ENCODE results near the gene IFT52.

The IFT52 gene

GRCh38 chr20:43662943-43663655 lies 72.4 kb downstream of the IFT52 start:
- no peak overlapping the region for H3K4me3 ChIP-seq
- H3K36me3 ChIP-seq (ENCODE audit: insufficient read depth, low read length), result no peaks in the 10 kb centered on the region
- DNase-seq (ENCODE audit: low read depth, low spot score), result no peak
- no peak overlapping the region for H3K27ac ChIP-seq
- H3K9me3 ChIP-seq (ENCODE audit: low read depth, low read length), result no peaks in the 10 kb centered on the region
- TF ChIP-seq POLR2AphosphoS5 (IDR thresholded peaks at IDR 0.05; ENCODE audit: borderline replicate concordance, low read depth, low read length) (no peak), EZH2 (IDR thresholded peaks at IDR 0.05) (no peak), FOXP2 (optimal IDR thresholded peaks at IDR 0.05; ENCODE audit: control extremely low read depth, extremely low read length, insufficient read depth) (no peak)
- H3K9ac ChIP-seq (ENCODE audit: insufficient read length), result no peak overlapping the region

GRCh38 chr20:43665466-43666176 lies 74.9 kb downstream of the IFT52 start:
- H3K27ac ChIP-seq, result no peak overlapping the region
- H3K9me3 ChIP-seq (ENCODE audit: low read depth, low read length), result no peaks in the 10 kb centered on the region
- peaks cover 6% of the 10 kb centered on the region; the same call in 1 of the 2 replicates for H3K36me3 ChIP-seq (ENCODE audit: insufficient read depth, low read length)
- no peak for TF ChIP-seq FOXP2 (optimal IDR thresholded peaks at IDR 0.05; ENCODE audit: control extremely low read depth, extremely low read length, insufficient read depth)
- TF ChIP-seq POLR2AphosphoS5 (IDR thresholded peaks at IDR 0.05; ENCODE audit: borderline replicate concordance, low read depth, low read length), result no peak
- TF ChIP-seq EZH2 (IDR thresholded peaks at IDR 0.05), result no peak
- no peak for DNase-seq (ENCODE audit: low read depth, low spot score)
- H3K9ac ChIP-seq (ENCODE audit: insufficient read length), result no peak overlapping the region
- no peak overlapping the region for H3K4me3 ChIP-seq

DNA sequence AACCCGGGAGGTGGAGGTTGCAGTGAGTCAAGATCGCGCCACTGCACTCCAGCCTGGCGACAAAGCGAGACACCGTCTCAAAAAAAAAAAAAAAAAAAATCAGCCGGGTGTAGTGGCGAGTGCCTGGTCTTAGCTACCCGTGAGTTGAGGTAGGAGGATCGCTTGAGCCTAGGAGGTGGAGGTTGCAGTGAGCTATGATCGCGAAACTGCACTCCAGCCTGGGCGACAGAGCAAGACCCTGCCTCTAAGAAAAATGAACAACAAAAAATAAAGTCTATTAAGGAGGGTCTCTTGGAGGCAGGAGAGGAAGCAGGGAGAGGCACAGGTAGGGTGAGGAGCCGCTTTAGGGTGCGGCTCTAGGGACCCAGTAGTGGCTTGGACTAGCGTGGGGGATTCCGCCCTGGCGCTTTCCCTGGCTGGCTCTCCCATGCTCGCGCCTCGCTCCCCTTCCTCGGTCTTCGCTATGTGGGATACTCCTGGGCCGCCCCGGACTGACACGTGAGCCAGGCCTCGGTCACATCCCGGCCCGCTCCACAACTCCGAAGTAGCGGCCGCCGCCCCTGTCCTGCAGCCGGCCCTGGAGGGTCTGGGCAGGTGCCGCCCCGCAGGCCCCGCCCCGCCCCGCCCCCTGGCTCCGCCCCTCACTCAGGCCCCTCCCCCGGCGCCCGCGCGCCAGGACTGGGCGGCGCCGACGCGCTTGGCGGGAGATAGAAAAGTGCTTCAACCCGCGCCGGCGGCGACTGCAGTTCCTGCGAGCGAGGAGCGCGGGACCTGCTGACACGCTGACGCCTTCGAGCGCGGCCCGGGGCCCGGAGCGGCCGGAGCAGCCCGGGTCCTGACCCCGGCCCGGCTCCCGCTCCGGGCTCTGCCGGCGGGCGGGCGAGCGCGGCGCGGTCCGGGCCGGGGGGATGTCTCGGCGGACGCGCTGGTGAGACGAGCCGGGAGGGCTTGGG lies 75.9 kb downstream of the IFT52 start, which contains the start of gene MYBL2:
MYBL2 (plus strand) TSS at position 739 of the 953 bp plus-strand sequence; CDS start at position 909, 170 bp downstream.
- H3K27ac ChIP-seq, result 0 out of 2 replicates have a peak within 1 kb of the TSS, but pooled peaks have one; percentile 60
- TF ChIP-seq POLR2AphosphoS5 (IDR thresholded peaks at IDR 0.05; ENCODE audit: borderline replicate concordance, low read depth, low read length) (peak; percentile 70), FOXP2 (optimal IDR thresholded peaks at IDR 0.05; ENCODE audit: control extremely low read depth, extremely low read length, insufficient read depth) (peak; percentile 60), EZH2 (IDR thresholded peaks at IDR 0.05) (no peak)

DNA sequence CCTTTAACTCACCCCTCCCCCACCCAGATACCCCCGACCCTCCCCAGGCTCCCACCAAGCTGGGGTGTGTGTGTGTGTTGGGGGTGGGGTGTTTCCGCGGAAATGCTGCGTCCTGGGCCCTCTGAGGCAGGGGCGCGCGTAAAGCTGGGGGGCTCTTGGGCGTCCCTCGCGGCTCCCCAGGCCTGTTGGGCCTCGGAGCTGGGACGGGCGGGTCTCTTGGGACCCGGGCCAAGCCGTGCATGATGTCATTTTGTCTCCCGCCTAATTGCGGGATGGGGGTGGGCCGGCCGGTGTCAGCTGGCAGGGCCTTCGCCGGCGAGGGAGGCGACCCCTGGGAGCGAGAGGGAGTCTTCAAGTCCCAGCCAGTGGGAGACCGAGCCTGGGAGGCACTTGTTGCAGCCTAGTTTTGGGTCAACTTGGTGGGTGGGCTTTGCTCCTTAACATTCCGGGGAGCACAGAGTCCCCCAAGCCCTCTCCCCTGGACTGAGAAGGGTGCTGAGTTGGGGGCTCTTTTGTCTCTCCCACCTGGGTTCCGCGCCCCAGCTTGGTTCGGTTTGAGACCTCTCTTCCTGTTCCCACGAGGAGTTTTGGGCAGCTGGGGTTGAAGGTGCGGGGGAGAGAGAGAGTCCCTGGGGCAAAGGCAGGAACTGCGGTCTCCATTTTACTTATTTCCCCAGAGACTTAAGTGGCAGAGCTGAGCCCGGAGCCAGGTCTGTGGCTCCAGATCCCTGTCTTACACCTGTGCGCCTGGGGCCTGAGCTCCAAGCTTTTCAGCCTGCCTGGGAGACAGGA lies 76.8 kb downstream of the IFT52 start:
- DNase-seq (ENCODE audit: low read depth, low spot score), result no peak
- TF ChIP-seq EZH2 (IDR thresholded peaks at IDR 0.05) (no peak), POLR2AphosphoS5 (IDR thresholded peaks at IDR 0.05; ENCODE audit: borderline replicate concordance, low read depth, low read length) (no peak), FOXP2 (optimal IDR thresholded peaks at IDR 0.05; ENCODE audit: control extremely low read depth, extremely low read length, insufficient read depth) (no peak)
- H3K9me3 ChIP-seq (ENCODE audit: low read depth, low read length), result no peaks in the 10 kb centered on the region
- 0 out of 2 replicates have a peak overlapping the region, but pooled peaks have one; percentile 60 for H3K27ac ChIP-seq
- peaks cover 16% of the 10 kb centered on the region for H3K36me3 ChIP-seq (ENCODE audit: insufficient read depth, low read length)
- peak overlapping the region; percentile 92 for H3K4me3 ChIP-seq
- H3K9ac ChIP-seq (ENCODE audit: insufficient read length), result peak overlapping the region; percentile 82

More for the DNA sequence above, 75.9 kb downstream of the IFT52 start, which contains the start of gene MYBL2:
- H3K9me3 ChIP-seq (ENCODE audit: low read depth, low read length), result no peaks in the 10 kb centered on the region
- peaks cover 7% of the 10 kb centered on the region; the same call in 1 of the 2 replicates for H3K36me3 ChIP-seq (ENCODE audit: insufficient read depth, low read length)
- DNase-seq (ENCODE audit: low read depth, low spot score), result no peak
- peak within 1 kb of the TSS; percentile 92 for H3K4me3 ChIP-seq
- H3K9ac ChIP-seq (ENCODE audit: insufficient read length), result peak within 1 kb of the TSS; percentile 82

DNA sequence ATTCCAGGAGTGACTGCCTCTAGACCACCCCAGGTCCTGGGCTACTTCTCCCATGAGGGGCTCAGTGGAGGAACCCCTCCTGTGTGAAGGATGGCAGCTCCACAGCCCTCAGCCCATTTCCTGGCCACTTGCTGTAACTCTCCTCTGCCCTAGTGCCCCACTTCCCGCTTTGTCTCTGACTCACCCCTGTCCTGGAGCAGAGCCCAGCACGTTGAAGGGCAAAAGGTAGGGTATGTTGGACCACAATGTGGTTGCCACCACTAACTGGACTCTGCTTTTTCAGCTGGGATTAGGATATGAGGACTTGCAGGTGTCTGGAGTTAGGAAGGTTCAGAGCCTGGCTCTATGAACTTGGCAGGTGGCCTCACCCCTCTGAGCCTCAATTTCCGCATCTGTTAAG lies 78.6 kb downstream of the IFT52 start:
- Histone ChIP-seq H3K27ac (no peak overlapping the region), H3K9ac (ENCODE audit: insufficient read length) (no peak overlapping the region), H3K9me3 (ENCODE audit: low read depth, low read length) (no peaks in the 10 kb centered on the region), H3K36me3 (ENCODE audit: insufficient read depth, low read length) (peaks cover 29% of the 10 kb centered on the region), H3K4me3 (no peak overlapping the region)
- no peak for DNase-seq (ENCODE audit: low read depth, low spot score)
- no peak for TF ChIP-seq FOXP2 (optimal IDR thresholded peaks at IDR 0.05; ENCODE audit: control extremely low read depth, extremely low read length, insufficient read depth)

DNA sequence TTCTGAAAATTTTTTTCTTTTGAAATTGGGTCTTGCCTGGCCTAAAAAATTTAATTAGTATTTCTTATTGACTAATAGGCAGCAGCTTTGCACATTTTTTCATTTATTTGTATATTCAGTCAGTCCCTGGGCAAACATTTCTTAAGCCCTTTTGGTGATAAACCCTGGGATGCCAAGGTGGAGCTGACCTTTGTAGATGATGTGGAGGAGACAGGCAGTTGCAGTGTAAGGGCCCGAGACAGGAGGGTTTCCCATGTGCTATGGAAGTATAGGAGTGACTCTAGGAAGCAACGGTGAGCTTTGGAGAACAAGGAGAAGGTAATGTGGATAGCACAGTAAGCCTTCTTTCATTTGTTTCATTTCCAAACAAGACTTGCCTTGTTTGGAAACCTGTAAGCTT lies 79.7 kb downstream of the IFT52 start:
- Histone ChIP-seq H3K27ac (0 out of 2 replicates have a peak overlapping the region, but pooled peaks have one; percentile 25), H3K4me3 (no peak overlapping the region), H3K9ac (ENCODE audit: insufficient read length) (no peak overlapping the region), H3K9me3 (ENCODE audit: low read depth, low read length) (no peaks in the 10 kb centered on the region), H3K36me3 (ENCODE audit: insufficient read depth, low read length) (peaks cover 32% of the 10 kb centered on the region)
- TF ChIP-seq EZH2 (IDR thresholded peaks at IDR 0.05) (no peak), FOXP2 (optimal IDR thresholded peaks at IDR 0.05; ENCODE audit: control extremely low read depth, extremely low read length, insufficient read depth) (no peak), POLR2AphosphoS5 (IDR thresholded peaks at IDR 0.05; ENCODE audit: borderline replicate concordance, low read depth, low read length) (no peak)
- DNase-seq (ENCODE audit: low read depth, low spot score), result no peak

DNA sequence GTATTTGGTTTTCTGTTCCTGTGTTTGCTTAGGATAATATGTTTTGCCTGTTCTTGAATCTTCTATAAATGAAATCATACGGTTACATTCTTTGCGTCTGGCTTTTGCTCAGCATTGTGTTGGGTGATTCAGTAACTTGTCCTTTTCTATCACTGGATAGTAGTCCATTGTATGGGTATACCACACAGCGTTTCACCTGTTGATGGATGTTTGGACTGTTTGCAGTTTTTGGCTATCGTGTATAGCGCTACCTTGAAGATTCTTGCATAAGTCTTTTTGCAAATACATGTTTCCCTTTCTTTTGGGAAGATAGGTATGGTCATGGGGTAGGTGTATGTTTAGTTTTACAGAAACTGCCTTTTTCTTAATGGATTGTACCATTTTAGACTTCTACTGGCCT lies 85.6 kb downstream of the IFT52 start:
- no peak overlapping the region for H3K27ac ChIP-seq
- no peak overlapping the region for H3K4me3 ChIP-seq
- H3K9me3 ChIP-seq (ENCODE audit: low read depth, low read length), result no peaks in the 10 kb centered on the region
- no peak for DNase-seq (ENCODE audit: low read depth, low spot score)
- no peak overlapping the region for H3K9ac ChIP-seq (ENCODE audit: insufficient read length)
- no peak for TF ChIP-seq POLR2AphosphoS5 (IDR thresholded peaks at IDR 0.05; ENCODE audit: borderline replicate concordance, low read depth, low read length)
- no peak for TF ChIP-seq EZH2 (IDR thresholded peaks at IDR 0.05)
- no peak for TF ChIP-seq FOXP2 (optimal IDR thresholded peaks at IDR 0.05; ENCODE audit: control extremely low read depth, extremely low read length, insufficient read depth)
- peaks cover 47% of the 10 kb centered on the region for H3K36me3 ChIP-seq (ENCODE audit: insufficient read depth, low read length)

Data from SK-N-MC (cell line).